ENCODE data around the gene CST5.
"Not testable (repeated sequence)": the region's sequence is repeated elsewhere in the genome, so short reads cannot be mapped to it uniquely, and the experiment has no call there.

Gene CST5

GRCh38 chr20:23832775-23833513 is 46.6 kb downstream of the CST5 start:
- no peak for DNase-seq

- not testable (repeated sequence) for DNase-seq
Measured at GRCh38 chr20:23831961-23832360, 47.6 kb downstream of the CST5 start.

- DNase-seq, result no peak
Measured at GRCh38 chr20:23826541-23827021, 53.0 kb downstream of the CST5 start, which contains the start of gene CST2. TSS of gene CST2 (minus strand) at chr20:23826729. CDS start at chr20:23826660, 69 bp downstream.
